Measurements from ENCODE around the gene UPK3A. TPM values are rescaled to one million over a fixed set of nuclear protein-coding genes. Genes with fewer than 3 reads are reported as not detected.
"Not testable (repeated sequence)": the region's sequence is repeated elsewhere in the genome, so short reads cannot be mapped to it uniquely, and the experiment has no call there.

UPK3A gene
- total RNA-seq, 1 donor from 2014 or later: not detected

- intact Hi-C loops (cut with DNase I): no loop called here
- TF ChIP-seq POLR2A (IDR thresholded peaks at IDR 0.05) (no peak), CTCF (IDR thresholded peaks at IDR 0.05) (no peak), POLR2AphosphoS5 (IDR thresholded peaks at IDR 0.05; ENCODE audit: insufficient read depth in 1 of 2, low read depth in 1 of 2) (no peak)
- Histone ChIP-seq H3K4me3 (no peak overlapping the region), H3K9me3 (no peaks in the 10 kb centered on the region), H3K27ac (no peak overlapping the region), H3K27me3 (no peaks in the 10 kb centered on the region), H3K4me1 (peaks cover 22% of the 10 kb centered on the region), H3K36me3 (peaks cover 0 to 31% of the 10 kb centered on the region in 2 donors)
- no peak for DNase-seq (ENCODE audit: extremely low spot score in 2 of 2)
These were observed 38.2 kb downstream of the UPK3A start for GRCh38 chr22:45322873-45323525.

- Histone ChIP-seq H3K4me3 (no peak overlapping the region), H3K27me3 (no peaks in the 10 kb centered on the region), H3K9me3 (no peaks in the 10 kb centered on the region), H3K36me3 (peaks cover 0 to 31% of the 10 kb centered on the region in 2 donors), H3K4me1 (peaks cover 16% of the 10 kb centered on the region), H3K27ac (no peak overlapping the region)
- TF ChIP-seq POLR2A (IDR thresholded peaks at IDR 0.05): no peak
- TF ChIP-seq CTCF (IDR thresholded peaks at IDR 0.05): no peak
- TF ChIP-seq POLR2AphosphoS5 (IDR thresholded peaks at IDR 0.05; ENCODE audit: insufficient read depth in 1 of 2, low read depth in 1 of 2): no peak
- intact Hi-C loops (cut with DNase I): no loop called here
- DNase-seq (ENCODE audit: extremely low spot score in 2 of 2): no peak
These were observed 38.9 kb downstream of the UPK3A start for GRCh38 chr22:45323695-45324094.

GRCh38 chr22:45324311-45324711, 39.6 kb downstream of the UPK3A start:
- intact Hi-C loops (cut with DNase I): no loop called here
- Histone ChIP-seq H3K27me3 (no peaks in the 10 kb centered on the region), H3K4me1 (peaks cover 9% of the 10 kb centered on the region), H3K9me3 (no peaks in the 10 kb centered on the region), H3K4me3 (no peak overlapping the region), H3K36me3 (peaks cover 0 to 31% of the 10 kb centered on the region in 2 donors), H3K27ac (no peak overlapping the region)
- no peak for TF ChIP-seq POLR2A (IDR thresholded peaks at IDR 0.05)
- no peak for TF ChIP-seq CTCF (IDR thresholded peaks at IDR 0.05)
- no peak for DNase-seq (ENCODE audit: extremely low spot score in 2 of 2)

- H3K9me3 ChIP-seq; H3K27ac ChIP-seq; DNase-seq (ENCODE audit: extremely low spot score in 2 of 2); H3K4me3 ChIP-seq; intact Hi-C loops (cut with DNase I); H3K27me3 ChIP-seq; H3K4me1 ChIP-seq: not testable (repeated sequence)
- peaks cover 0 to 34% of the 10 kb centered on the region in 2 donors for H3K36me3 ChIP-seq
These were observed 43.5 kb downstream of the UPK3A start for GRCh38 chr22:45328261-45328660.

GRCh38 chr22:45328822-45329529, 44.2 kb downstream of the UPK3A start:
- H3K4me3 ChIP-seq: no peak overlapping the region
- H3K27ac ChIP-seq: no peak overlapping the region
- H3K27me3 ChIP-seq: no peaks in the 10 kb centered on the region
- peaks cover 0 to 27% of the 10 kb centered on the region in 2 donors for H3K36me3 ChIP-seq
- intact Hi-C loops (cut with DNase I): no loop called here
- no peaks in the 10 kb centered on the region for H3K9me3 ChIP-seq
- no peak for DNase-seq (ENCODE audit: extremely low spot score in 2 of 2)
- H3K4me1 ChIP-seq: no peaks in the 10 kb centered on the region
- TF ChIP-seq POLR2A (IDR thresholded peaks at IDR 0.05): no peak
- no peak for TF ChIP-seq POLR2AphosphoS5 (IDR thresholded peaks at IDR 0.05; ENCODE audit: insufficient read depth in 1 of 2, low read depth in 1 of 2)
- no peak for TF ChIP-seq CTCF (IDR thresholded peaks at IDR 0.05)
